H9 (cell line): ENCODE data around the gene ACOT11. TPM values are rescaled to one million over a fixed set of nuclear protein-coding genes. Genes with fewer than 3 reads are reported as not detected.

Experiments used
- DNase-seq: peaks from one replicate; pipeline ENCODE4 v3.0.0-alpha.2; 2017
- H2AFZ ChIP-seq: one replicate; pipeline ENCODE4 v1.6.1; 2013; ENCODE audit warnings: mild to moderate bottlenecking, low read length, control low read depth, moderate library complexity
- H2AK5ac ChIP-seq: 2 replicates; pipeline ENCODE4 v1.6.1; 2013; ENCODE audit warnings: low read length, control low read depth, mixed read lengths; ENCODE audit not compliant: insufficient read length
- H2BK120ac ChIP-seq: one replicate; pipeline ENCODE4 v1.6.1; 2013; ENCODE audit warnings: low read depth, mild to moderate bottlenecking, low read length, control low read depth, inconsistent platforms; ENCODE audit not compliant: poor library complexity, severe bottlenecking
- H2BK12ac ChIP-seq: 2 replicates; pipeline ENCODE4 v1.6.1; 2013; ENCODE audit warnings: low read length, control low read depth, mixed read lengths, low read depth; ENCODE audit not compliant: insufficient read length
- H2BK15ac ChIP-seq: 2 replicates; pipeline ENCODE4 v1.6.1; 2013; ENCODE audit warnings: low read depth, low read length, control low read depth
- H2BK20ac ChIP-seq: one replicate; pipeline ENCODE4 v1.6.1; 2013; ENCODE audit warnings: low read depth, mild to moderate bottlenecking, low read length, control low read depth, inconsistent platforms; ENCODE audit not compliant: poor library complexity, severe bottlenecking
- H2BK5ac ChIP-seq: 2 replicates; pipeline ENCODE4 v1.6.1; 2013; ENCODE audit warnings: low read length, control low read depth, mixed read lengths; ENCODE audit not compliant: insufficient read length
- H3K14ac ChIP-seq: 2 replicates; pipeline ENCODE4 v1.6.1; 2013; ENCODE audit warnings: low read length, control low read depth; ENCODE audit not compliant: insufficient read depth
- H3K18ac ChIP-seq: 2 replicates; pipeline ENCODE4 v1.6.1; 2013; ENCODE audit warnings: low read depth, mild to moderate bottlenecking, mixed read lengths, low read length, control low read depth; ENCODE audit not compliant: insufficient read length
- H3K23ac ChIP-seq: 2 replicates; pipeline ENCODE4 v1.6.1; 2013; ENCODE audit warnings: low read length, control low read depth, mixed read lengths, low read depth; ENCODE audit not compliant: insufficient read length
- H3K23me2 ChIP-seq: 2 replicates; pipeline ENCODE4 v1.6.1; 2013; ENCODE audit warnings: low read depth, mild to moderate bottlenecking, mixed read lengths, low read length, control low read depth; ENCODE audit not compliant: insufficient read length, poor library complexity, severe bottlenecking
- H3K27ac ChIP-seq: 2 replicates; pipeline ENCODE4 v1.5.1; 2013; ENCODE audit warnings: low read length, control low read depth, mixed read lengths, low read depth; ENCODE audit not compliant: insufficient read length
- H3K27me3 ChIP-seq: 2 replicates; pipeline ENCODE4 v1.6.1; 2013; ENCODE audit warnings: low read length, control low read depth, inconsistent platforms; ENCODE audit not compliant: insufficient read depth
- H3K4ac ChIP-seq: 2 replicates; pipeline ENCODE4 v1.6.1; 2013; ENCODE audit warnings: low read depth, mild to moderate bottlenecking, control low read depth, inconsistent platforms, low read length, moderate library complexity
- H3K4me1 ChIP-seq: 2 replicates; pipeline ENCODE4 v1.6.1; 2013; ENCODE audit warnings: low read length, control low read depth, inconsistent platforms; ENCODE audit not compliant: insufficient read depth
- H3K4me2 ChIP-seq: 2 replicates; pipeline ENCODE4 v1.6.1; 2013; ENCODE audit warnings: low read length, control low read depth, mixed read lengths; ENCODE audit not compliant: insufficient read length, insufficient read depth
- H3K56ac ChIP-seq: 2 replicates; pipeline ENCODE4 v1.6.1; 2013; ENCODE audit warnings: low read depth, mild to moderate bottlenecking, mixed read lengths, low read length, control low read depth; ENCODE audit not compliant: insufficient read length
- H3K79me1 ChIP-seq: 2 replicates; pipeline ENCODE4 v1.6.1; 2013; ENCODE audit warnings: low read depth, mild to moderate bottlenecking, moderate library complexity, low read length, control low read depth, inconsistent platforms; ENCODE audit not compliant: insufficient read depth, poor library complexity, severe bottlenecking
- H3K79me2 ChIP-seq: 2 replicates; pipeline ENCODE4 v1.6.1; 2013; ENCODE audit warnings: low read length, control low read depth, inconsistent platforms; ENCODE audit not compliant: insufficient read depth
- H3K9ac ChIP-seq: 2 replicates; pipeline ENCODE4 v1.6.1; 2013; ENCODE audit warnings: low read length, control low read depth, mixed read lengths; ENCODE audit not compliant: insufficient read length; ENCODE audit errors: extremely low read depth
- H3K9me3 ChIP-seq: one replicate; pipeline ENCODE4 v1.6.1; 2013; ENCODE audit warnings: low read depth, low read length, inconsistent platforms; ENCODE audit not compliant: control insufficient read depth
- H3T11ph ChIP-seq: one replicate; pipeline ENCODE4 v1.6.1; 2013; ENCODE audit warnings: mild to moderate bottlenecking, low read length, control low read depth, inconsistent platforms
- H4K20me1 ChIP-seq: one replicate; pipeline ENCODE4 v1.6.1; 2013; ENCODE audit not compliant: control insufficient read depth, insufficient read length, insufficient read depth
- H4K5ac ChIP-seq: 2 replicates; pipeline ENCODE4 v1.6.1; 2013; ENCODE audit warnings: low read depth, mild to moderate bottlenecking, mixed read lengths, low read length, control low read depth; ENCODE audit not compliant: insufficient read length
- H4K8ac ChIP-seq: replicated peaks from 2 replicates; pipeline ENCODE4 v1.6.1; 2013; ENCODE audit warnings: low read length, control low read depth, mixed read lengths, low read depth; ENCODE audit not compliant: insufficient read length
- H4K91ac ChIP-seq: 2 replicates; pipeline ENCODE4 v1.6.1; 2013; ENCODE audit warnings: low read depth, mild to moderate bottlenecking, moderate library complexity, mixed read lengths, low read length, control low read depth; ENCODE audit not compliant: insufficient read length
- H3K27ac Mint-ChIP-seq, 3 experiments: 2 replicates in 2 of 3; 3 replicates in 1 of 3; pipeline ENCODE4 v1.8.0; 2020 to 2021; ENCODE audit warnings: mixed read lengths in 3 of 3, mild to moderate bottlenecking in 1 of 3, moderate library complexity in 1 of 3
- H3K27me3 Mint-ChIP-seq: 2 replicates; pipeline ENCODE4 v1.8.0; 2021; ENCODE audit warnings: low read depth, mild to moderate bottlenecking, moderate library complexity, mixed read lengths
- H3K36me3 Mint-ChIP-seq, 3 experiments: 2 replicates in 2 of 3; 3 replicates in 1 of 3; pipeline ENCODE4 v1.8.0; 2020 to 2021; ENCODE audit warnings: low read depth in 3 of 3, mixed read lengths in 3 of 3; ENCODE audit not compliant: insufficient read depth in 1 of 3
- H3K4me1 Mint-ChIP-seq, 2 experiments: 2 replicates each; pipeline ENCODE4 v1.8.0; 2020; ENCODE audit warnings: mixed read lengths in 2 of 2
- H3K4me3 Mint-ChIP-seq, 2 experiments: 2 replicates in 1 of 2; 3 replicates in 1 of 2; pipeline ENCODE4 v1.8.0; 2020 to 2021; ENCODE audit warnings: mild to moderate bottlenecking in 2 of 2, mixed read lengths in 2 of 2, moderate library complexity in 1 of 2
- H3K9me3 Mint-ChIP-seq, 2 experiments: 2 replicates in 1 of 2; 3 replicates in 1 of 2; pipeline ENCODE4 v1.8.0; 2020; ENCODE audit warnings: mild to moderate bottlenecking in 2 of 2, mixed read lengths in 2 of 2, moderate library complexity in 1 of 2
- CTCF ChIP-seq: fragments of 200-600 bp; sonication (generic); conservative IDR thresholded peaks from 3 replicates; pipeline ENCODE4 v1.8.0; 2021; ENCODE audit warnings: antibody characterized with exemption, mild to moderate bottlenecking
- WGBS: extraction: QIAGEN DNeasy Blood & Tissue Kit; methylation state at CpG from one replicate; pipeline ENCODE4 v1.1.7; 2013; ENCODE audit warnings: missing lambda C conversion rate, low lambda C conversion rate, mixed read lengths; ENCODE audit not compliant: insufficient read length; ENCODE audit errors: extremely low coverage; 5-methylcytosine and 5-hydroxymethylcytosine counted together
- total RNA-seq: library from RNA; stranded (reverse); gene quantifications from 2 replicates; pipeline ENCODE4 v1.2.1, GENCODE V29; 2021

ACOT11 gene
- total RNA-seq, 1 experiment from 2014 or later, result 4.0 TPM

GRCh38 chr1:54615531-54616279 is 67.7 kb downstream of the ACOT11 start:
- Histone ChIP-seq H3K79me2 (no peaks in the 10 kb centered on the region), H3K27ac (no peak overlapping the region), H3T11ph (no peak overlapping the region), H3K18ac (no peak overlapping the region), H2BK15ac (no peak overlapping the region), H3K4me2 (no peak overlapping the region), H3K14ac (no peak overlapping the region), H2AK5ac (no peak overlapping the region), H3K9ac (no peak overlapping the region), H4K91ac (no peak overlapping the region), H3K23me2 (no peaks in the 10 kb centered on the region), H2BK120ac (no peak overlapping the region), H3K23ac (no peak overlapping the region), H2BK12ac (no peak overlapping the region), H3K4ac (no peak overlapping the region), H4K20me1 (no peaks in the 10 kb centered on the region), H3K56ac (no peak overlapping the region), H2AFZ (no peak overlapping the region), H3K27me3 (no peaks in the 10 kb centered on the region), H2BK20ac (no peak overlapping the region), H4K5ac (no peak overlapping the region), H3K9me3 (no peaks in the 10 kb centered on the region), H3K79me1 (no peaks in the 10 kb centered on the region), H2BK5ac (no peak overlapping the region), H3K4me1 (no peaks in the 10 kb centered on the region; the same call in 1 of the 2 replicates), H4K8ac (no peak overlapping the region)
- Mint-ChIP-seq H3K36me3 (no peaks in the 10 kb centered on the region), H3K4me1 (peaks cover 19 to 29% of the 10 kb centered on the region in 2 experiments), H3K4me3 (no peak overlapping the region), H3K27me3 (peaks cover 4% of the 10 kb centered on the region), H3K27ac (no peak overlapping the region), H3K9me3 (no peaks in the 10 kb centered on the region; a peak in 1 of 5 replicates)
- no peak for DNase-seq
- TF ChIP-seq CTCF, result no peak
- WGBS, result no CpG with 5 or more reads among the region's 13 CpGs
